ENCODE data around the gene KRT76. TPM values are rescaled to one million over a fixed set of nuclear protein-coding genes. Genes with fewer than 3 reads are reported as not detected.

The KRT76 gene
- total RNA-seq, 4 donors from 2014 or later, result 0.15 TPM; not detected in 3

GRCh38 chr12:52794479-52795331, 17.6 kb upstream of the KRT76 start:
- TF ChIP-seq POLR2A (IDR thresholded peaks at IDR 0.05), result no peak
- H3K36me3 ChIP-seq, result no peaks in the 10 kb centered on the region
- H3K27me3 ChIP-seq, result peaks cover 51% of the 10 kb centered on the region
- 63 to 90% methylated on average over 2 to 3 of the region's 5 CpGs for WGBS, 2 donors (ENCODE audit: low coverage in 1 of 2)
- no peak overlapping the region for H3K4me3 ChIP-seq
- no peak overlapping the region for H3K27ac ChIP-seq
- peaks cover 0 to 8% (median 0%) of the 10 kb centered on the region in 3 donors for H3K4me1 ChIP-seq
- ATAC-seq, result no peak
- no peaks in the 10 kb centered on the region for H3K9me3 ChIP-seq

- Histone ChIP-seq H3K27me3 (peaks cover 68% of the 10 kb centered on the region), H3K4me1 (peaks cover 0 to 10% (median 0%) of the 10 kb centered on the region in 3 donors), H3K27ac (no peak overlapping the region), H3K4me3 (no peak overlapping the region), H3K9me3 (no peaks in the 10 kb centered on the region), H3K36me3 (no peaks in the 10 kb centered on the region)
- 84 to 100% methylated on average over 1 to 10 of the region's 10 CpGs for WGBS, 2 donors (ENCODE audit: low coverage in 1 of 2)
- no peak for ATAC-seq
- TF ChIP-seq POLR2A (IDR thresholded peaks at IDR 0.05) (no peak), POLR2AphosphoS5 (IDR thresholded peaks at IDR 0.05) (no peak), CTCF (IDR thresholded peaks at IDR 0.05) (no peak), EP300 (IDR thresholded peaks at IDR 0.05) (no peak)
Measured at GRCh38 chr12:52792185-52793029, 15.3 kb upstream of the KRT76 start.

GRCh38 chr12:52791271-52792184, 14.4 kb upstream of the KRT76 start:
- Histone ChIP-seq H3K27ac (no peak overlapping the region), H3K9me3 (no peaks in the 10 kb centered on the region), H3K4me3 (no peak overlapping the region), H3K36me3 (no peaks in the 10 kb centered on the region), H3K27me3 (peaks cover 70% of the 10 kb centered on the region), H3K4me1 (peaks cover 0 to 10% (median 0%) of the 10 kb centered on the region in 3 donors)
- no peak for TF ChIP-seq CTCF (IDR thresholded peaks at IDR 0.05)
- no peak for TF ChIP-seq POLR2AphosphoS5 (IDR thresholded peaks at IDR 0.05)
- no peak for TF ChIP-seq POLR2A (IDR thresholded peaks at IDR 0.05)
- TF ChIP-seq EP300 (IDR thresholded peaks at IDR 0.05), result no peak
- ATAC-seq, result no peak
- WGBS, 2 donors (ENCODE audit: low coverage in 1 of 2), result 91 to 96% methylated on average over 4 to 5 of the region's 12 CpGs

- TF ChIP-seq POLR2A (IDR thresholded peaks at IDR 0.05), result no peak
- no peak for TF ChIP-seq CTCF (IDR thresholded peaks at IDR 0.05)
- TF ChIP-seq EP300 (IDR thresholded peaks at IDR 0.05), result no peak
- TF ChIP-seq POLR2AphosphoS5 (IDR thresholded peaks at IDR 0.05), result no peak
- Histone ChIP-seq H3K4me1 (peaks cover 0 to 10% (median 0%) of the 10 kb centered on the region in 3 donors), H3K36me3 (no peaks in the 10 kb centered on the region), H3K4me3 (peak overlapping the region in 1 of 2 donors; percentile 6), H3K27ac (no peak overlapping the region), H3K9me3 (no peaks in the 10 kb centered on the region), H3K27me3 (peaks cover 70% of the 10 kb centered on the region)
- 33 to 60% methylated on average over 3 to 10 of the region's 19 CpGs for WGBS, 2 donors (ENCODE audit: low coverage in 1 of 2)
- no peak for ATAC-seq
Measured at GRCh38 chr12:52790427-52791270, 13.5 kb upstream of the KRT76 start.

Measured in gastroesophageal sphincter (tissue), 4 donors.